ENCODE results near the gene DAD1.

The DAD1 gene

GRCh38 chr14:22526218-22526617 is 62.8 kb downstream of the DAD1 start:
- TF ChIP-seq CTCF (IDR thresholded peaks at IDR 0.05; ENCODE audit: low read depth, low read length), result no peak
- DNase-seq (ENCODE audit: extremely low read depth, low read depth), result no peak

DNA sequence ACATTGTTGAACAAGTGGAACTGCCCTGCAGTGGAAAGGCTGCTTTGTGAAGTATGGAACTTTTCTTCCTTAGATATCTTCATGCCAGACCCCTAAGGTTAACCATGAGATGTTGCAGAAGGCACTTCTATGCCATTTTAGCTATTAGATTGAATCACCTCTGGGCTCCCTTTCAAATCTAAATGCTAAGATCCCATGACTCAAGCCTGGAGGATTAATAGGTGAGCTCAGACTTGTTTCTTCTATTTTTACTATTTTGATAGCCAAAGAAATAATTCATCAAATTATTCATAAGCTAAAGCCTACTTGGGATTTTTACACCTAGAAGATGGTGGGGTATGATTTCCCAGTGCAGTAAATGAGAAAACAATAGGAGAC is 64.3 kb downstream of the DAD1 start:
- no peak for TF ChIP-seq CTCF (IDR thresholded peaks at IDR 0.05; ENCODE audit: low read depth, low read length)
- no peak for DNase-seq (ENCODE audit: extremely low read depth, low read depth)

- no peak for DNase-seq (ENCODE audit: extremely low read depth, low read depth)
Measured at GRCh38 chr14:22524115-22524783, 64.8 kb downstream of the DAD1 start.

GRCh38 chr14:22523283-22523682 is 65.7 kb downstream of the DAD1 start:
- no peak for DNase-seq (ENCODE audit: extremely low read depth, low read depth)
- no peak for TF ChIP-seq CTCF (IDR thresholded peaks at IDR 0.05; ENCODE audit: low read depth, low read length)

More at GRCh38 chr14:22524115-22524783, 64.8 kb downstream of the DAD1 start:
- TF ChIP-seq CTCF (IDR thresholded peaks at IDR 0.05; ENCODE audit: low read depth, low read length), result no peak

GRCh38 chr14:22522466-22522957 is 66.5 kb downstream of the DAD1 start:
- no peak for DNase-seq (ENCODE audit: extremely low read depth, low read depth)
- TF ChIP-seq CTCF (IDR thresholded peaks at IDR 0.05; ENCODE audit: low read depth, low read length), result no peak

GRCh38 chr14:22521449-22522239 is 67.4 kb downstream of the DAD1 start:
- no peak for TF ChIP-seq CTCF (IDR thresholded peaks at IDR 0.05; ENCODE audit: low read depth, low read length)
- no peak for DNase-seq (ENCODE audit: extremely low read depth, low read depth)

GRCh38 chr14:22520796-22521195 is 68.2 kb downstream of the DAD1 start:
- no peak for DNase-seq (ENCODE audit: extremely low read depth, low read depth)
- no peak for TF ChIP-seq CTCF (IDR thresholded peaks at IDR 0.05; ENCODE audit: low read depth, low read length)
